ENCODE data around the gene SEPSECS.

Gene SEPSECS

DNA sequence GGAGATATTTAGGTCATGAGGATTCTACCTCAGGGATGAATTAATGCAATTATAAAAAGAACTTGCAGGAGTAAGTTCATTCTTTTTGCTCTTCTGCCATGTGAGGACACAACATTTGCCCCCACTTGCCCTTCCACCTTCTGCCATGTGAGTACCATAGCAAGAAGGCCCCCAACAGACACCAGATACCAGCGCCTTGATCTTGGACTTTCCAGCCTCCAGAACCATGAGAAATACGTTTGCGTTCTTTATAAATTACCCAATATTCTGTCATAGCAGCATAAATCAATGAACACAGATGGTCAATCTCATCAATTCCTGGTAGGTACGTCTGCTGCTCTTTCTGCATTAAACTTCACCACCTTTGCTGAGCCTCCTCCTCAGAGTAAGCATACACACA lies 5.7 kb upstream of the SEPSECS start:
- TF ChIP-seq, protein P1, sequence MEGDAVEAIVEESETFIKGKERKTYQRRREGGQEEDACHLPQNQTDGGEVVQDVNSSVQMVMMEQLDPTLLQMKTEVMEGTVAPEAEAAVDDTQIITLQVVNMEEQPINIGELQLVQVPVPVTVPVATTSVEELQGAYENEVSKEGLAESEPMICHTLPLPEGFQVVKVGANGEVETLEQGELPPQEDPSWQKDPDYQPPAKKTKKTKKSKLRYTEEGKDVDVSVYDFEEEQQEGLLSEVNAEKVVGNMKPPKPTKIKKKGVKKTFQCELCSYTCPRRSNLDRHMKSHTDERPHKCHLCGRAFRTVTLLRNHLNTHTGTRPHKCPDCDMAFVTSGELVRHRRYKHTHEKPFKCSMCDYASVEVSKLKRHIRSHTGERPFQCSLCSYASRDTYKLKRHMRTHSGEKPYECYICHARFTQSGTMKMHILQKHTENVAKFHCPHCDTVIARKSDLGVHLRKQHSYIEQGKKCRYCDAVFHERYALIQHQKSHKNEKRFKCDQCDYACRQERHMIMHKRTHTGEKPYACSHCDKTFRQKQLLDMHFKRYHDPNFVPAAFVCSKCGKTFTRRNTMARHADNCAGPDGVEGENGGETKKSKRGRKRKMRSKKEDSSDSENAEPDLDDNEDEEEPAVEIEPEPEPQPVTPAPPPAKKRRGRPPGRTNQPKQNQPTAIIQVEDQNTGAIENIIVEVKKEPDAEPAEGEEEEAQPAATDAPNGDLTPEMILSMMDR (conservative IDR thresholded peaks at IDR 0.05), result no peak
- no peak for TF ChIP-seq ZFX (IDR thresholded peaks at IDR 0.05)
- H3K27ac ChIP-seq, result no peak overlapping the region

DNA sequence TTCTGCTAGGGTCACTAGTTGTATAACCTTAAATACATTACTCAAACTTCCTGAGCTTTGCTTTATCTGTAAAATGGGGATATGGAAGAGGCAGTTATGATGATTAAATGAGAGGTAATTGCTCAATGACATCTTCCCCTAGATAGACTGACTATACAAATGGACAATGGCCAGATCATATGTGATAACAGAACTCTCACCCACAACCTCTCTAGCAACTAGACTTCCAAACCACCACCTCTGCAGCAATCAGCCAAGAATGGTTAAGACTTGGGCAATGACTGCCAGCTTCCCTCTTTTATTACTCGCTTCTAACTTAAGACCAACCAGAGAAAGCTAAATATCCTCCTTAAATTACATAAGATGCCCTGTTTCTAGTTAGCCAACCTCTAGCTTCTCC lies 2.9 kb upstream of the SEPSECS start:
- TF ChIP-seq, protein P1 (conservative IDR thresholded peaks at IDR 0.05), result no peak
- no peak for TF ChIP-seq ZFX (IDR thresholded peaks at IDR 0.05)
- H3K27ac ChIP-seq, result no peak overlapping the region

DNA sequence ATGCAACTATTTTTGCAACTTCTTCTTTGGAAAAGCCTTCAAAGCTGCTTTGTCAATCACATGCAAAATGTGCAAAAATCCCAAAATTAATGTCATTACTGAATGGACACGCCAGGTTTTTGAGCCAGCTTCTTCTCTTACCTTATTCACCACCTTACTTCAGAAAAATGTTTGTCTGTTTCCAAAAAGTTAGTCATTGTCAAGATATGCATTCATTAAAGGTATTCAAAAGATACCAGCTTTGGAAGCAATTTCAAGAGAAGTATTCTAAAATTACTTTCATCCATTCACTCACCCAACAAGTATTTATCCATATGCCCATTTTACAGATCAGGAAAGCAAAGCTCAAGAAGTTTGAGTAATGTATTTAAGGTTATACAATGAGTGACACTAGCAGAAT lies 2.3 kb upstream of the SEPSECS start:
- TF ChIP-seq, protein P1 (conservative IDR thresholded peaks at IDR 0.05), result no peak
- no peak for TF ChIP-seq ZFX (IDR thresholded peaks at IDR 0.05)
- no peak overlapping the region for H3K27ac ChIP-seq

DNA sequence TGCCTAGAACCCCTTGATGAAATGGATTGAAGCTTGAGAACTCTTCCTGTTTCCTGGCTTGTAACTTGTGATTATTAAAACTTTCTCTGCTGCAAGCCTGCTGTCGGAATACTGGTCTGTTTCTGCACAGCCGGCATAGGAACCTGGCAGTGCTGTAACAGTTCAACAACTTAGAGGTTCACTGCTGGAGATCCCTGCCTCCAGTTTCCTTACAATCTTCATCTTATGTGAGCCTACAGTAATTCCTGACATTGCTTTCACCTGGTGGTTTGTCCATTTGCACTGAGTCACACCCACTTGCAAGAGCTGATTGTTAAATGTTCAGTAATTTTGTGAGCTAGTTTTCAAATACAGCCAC lies 1.3 kb upstream of the SEPSECS start:
- peak overlapping the region; percentile 84; the same call in 1 of the 2 replicates for H3K27ac ChIP-seq

DNA sequence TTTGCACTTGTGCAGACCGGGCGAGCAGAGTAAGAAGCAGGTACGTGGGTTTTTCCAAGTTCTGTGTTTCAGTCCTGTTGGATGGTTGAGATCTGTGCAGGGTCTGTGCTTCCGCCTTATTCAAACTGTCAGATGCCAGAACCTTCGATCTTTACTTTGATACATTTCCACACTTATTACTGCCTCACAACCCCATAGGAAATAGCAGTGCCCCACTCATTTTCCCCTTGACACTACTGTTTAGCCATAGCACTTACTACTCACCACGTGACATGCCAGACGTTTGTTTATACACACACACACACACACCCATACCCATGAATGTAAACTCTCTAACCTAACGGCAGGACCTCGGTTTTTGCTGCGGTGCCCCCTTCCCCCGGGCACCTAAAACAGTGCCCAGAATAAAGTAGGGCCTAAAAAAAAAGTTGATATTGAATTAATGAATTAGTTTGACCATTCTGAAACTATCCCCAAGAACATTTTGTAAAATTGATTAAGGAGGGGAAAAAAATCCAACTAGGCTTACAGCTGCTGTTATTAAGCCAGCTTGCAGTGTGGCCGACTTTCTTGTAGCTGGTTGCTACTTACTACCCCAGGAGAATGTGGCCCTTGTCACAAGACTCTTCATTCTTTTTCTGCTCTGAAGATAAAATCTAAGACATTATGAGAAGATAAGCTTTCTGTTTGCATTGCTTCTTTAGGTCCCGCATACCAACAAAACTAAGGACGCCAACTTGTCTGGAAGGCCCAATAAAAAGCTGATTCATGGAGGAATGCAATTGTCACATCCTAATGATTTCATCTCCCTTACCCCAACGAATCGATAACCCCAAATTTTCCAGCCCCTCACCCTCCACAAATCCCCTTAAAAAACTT lies 704 bp upstream of the SEPSECS start:
- peak overlapping the region; percentile 84 for H3K27ac ChIP-seq
- no peak for TF ChIP-seq ZFX (IDR thresholded peaks at IDR 0.05)
- TF ChIP-seq, protein P1 (conservative IDR thresholded peaks at IDR 0.05), result no peak

More for the DNA sequence above, 1.3 kb upstream of the SEPSECS start:
- TF ChIP-seq, protein P1 (conservative IDR thresholded peaks at IDR 0.05), result no peak
- TF ChIP-seq ZFX (IDR thresholded peaks at IDR 0.05), result no peak

DNA sequence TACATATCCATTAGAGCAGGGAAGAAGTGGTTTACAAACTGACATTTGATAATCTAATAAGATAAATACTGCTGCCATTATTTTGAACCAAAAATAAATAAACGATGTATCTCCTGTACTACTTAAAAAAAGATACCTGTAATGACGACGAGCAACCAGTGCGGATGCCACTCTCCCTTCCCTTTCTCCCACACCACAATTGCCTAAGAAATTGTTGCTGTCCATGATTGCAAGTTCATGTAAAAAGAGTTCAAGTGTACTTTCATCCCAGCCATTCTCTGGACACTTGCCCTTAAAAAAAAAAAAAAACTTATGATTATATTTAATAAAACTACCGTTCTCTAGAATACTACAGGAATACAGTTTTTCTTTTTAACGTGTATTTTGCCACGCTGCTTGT lies 1.4 kb downstream of the SEPSECS start:
- TF ChIP-seq, protein P1 (conservative IDR thresholded peaks at IDR 0.05), result no peak
- no peak for TF ChIP-seq ZFX (IDR thresholded peaks at IDR 0.05)
- no peak overlapping the region for H3K27ac ChIP-seq

DNA sequence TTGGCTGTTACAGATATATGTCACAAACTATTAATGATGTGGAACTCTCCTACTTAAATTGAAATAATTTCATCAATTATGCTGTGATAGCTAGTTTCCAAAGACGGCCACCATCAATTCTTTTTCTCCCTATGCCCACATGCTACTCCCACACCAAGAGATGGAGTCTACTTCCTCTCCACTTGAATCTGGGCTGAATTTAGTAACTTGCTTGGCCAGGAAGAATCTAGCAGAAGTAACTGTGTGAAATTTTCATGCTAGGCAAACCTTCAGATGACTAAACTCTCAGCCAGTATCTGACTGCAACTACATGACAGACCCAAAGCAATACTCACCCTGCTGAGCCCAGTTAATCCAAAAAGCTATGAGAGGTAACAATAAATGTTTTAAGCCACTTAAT lies 3.2 kb downstream of the SEPSECS start:
- no peak for TF ChIP-seq ZFX (IDR thresholded peaks at IDR 0.05)
- TF ChIP-seq, protein P1 (conservative IDR thresholded peaks at IDR 0.05), result no peak
- no peak overlapping the region for H3K27ac ChIP-seq
